Non-pigmented ciliary epithelial cell (primary cell): ENCODE measurements around the gene RNF223.

Source experiments
- DNase-seq: peaks from one replicate; pipeline ENCODE4 v3.0.0-alpha.2; 2010; ENCODE audit warnings: low read depth

The RNF223 gene

GRCh38 chr1:1026599-1027413 is 47.3 kb downstream of the RNF223 start:
- no peak for DNase-seq

GRCh38 chr1:1025730-1026129 is 48.4 kb downstream of the RNF223 start:
- no peak for DNase-seq

- no peak for DNase-seq
Measured at GRCh38 chr1:1024771-1025699, 49.1 kb downstream of the RNF223 start.

- DNase-seq = no peak
Measured at GRCh38 chr1:1024149-1024770, 49.8 kb downstream of the RNF223 start.

- DNase-seq = no peak
Measured at GRCh38 chr1:1023700-1024099, 50.4 kb downstream of the RNF223 start.

GRCh38 chr1:1022302-1023009 is 51.6 kb downstream of the RNF223 start:
- DNase-seq = no peak

GRCh38 chr1:1021920-1022259 is 52.2 kb downstream of the RNF223 start:
- DNase-seq = no peak

- no peak for DNase-seq
Measured at GRCh38 chr1:1021010-1021919, 52.8 kb downstream of the RNF223 start.
